Immature natural killer cell (primary cell): ENCODE measurements around the gene MAN2A1. TPM values are rescaled to one million over a fixed set of nuclear protein-coding genes. Genes with fewer than 3 reads are reported as not detected.

Experiments used
- DNase-seq, 3 donors: peaks; one replicate each; pipeline ENCODE4 v3.0.0; 2022; ENCODE audit warnings: mixed read lengths in 1 of 3
- H3K27ac Mint-ChIP-seq, 6 donors: one replicate each; pipeline ENCODE4 v1.8.0; 2020; ENCODE audit warnings: mixed read lengths in 6 of 6, mild to moderate bottlenecking in 5 of 6, inconsistent platforms in 4 of 6, moderate library complexity in 3 of 6
- H3K27me3 Mint-ChIP-seq, 3 donors: one replicate each; pipeline ENCODE4 v1.8.0; 2020 to 2021; ENCODE audit warnings: low read depth in 3 of 3, mild to moderate bottlenecking in 3 of 3, mixed read lengths in 3 of 3, moderate library complexity in 3 of 3, inconsistent platforms in 1 of 3
- H3K36me3 Mint-ChIP-seq, 3 donors: one replicate each; pipeline ENCODE4 v1.8.0; 2020; ENCODE audit warnings: mixed read lengths in 3 of 3, inconsistent platforms in 2 of 3, mild to moderate bottlenecking in 2 of 3
- H3K4me1 Mint-ChIP-seq, 2 donors: one replicate each; pipeline ENCODE4 v1.8.0; 2020; ENCODE audit warnings: inconsistent platforms in 2 of 2, mild to moderate bottlenecking in 2 of 2, mixed read lengths in 2 of 2, moderate library complexity in 1 of 2
- H3K4me3 Mint-ChIP-seq, 5 donors: one replicate each; pipeline ENCODE4 v1.8.0; 2020; ENCODE audit warnings: mild to moderate bottlenecking in 5 of 5, mixed read lengths in 5 of 5, inconsistent platforms in 3 of 5, moderate library complexity in 3 of 5
- H3K9me3 Mint-ChIP-seq, 6 donors: one replicate each; pipeline ENCODE4 v1.8.0; 2020; ENCODE audit warnings: mild to moderate bottlenecking in 6 of 6, mixed read lengths in 6 of 6, inconsistent platforms in 4 of 6, moderate library complexity in 3 of 6
- polyA plus RNA-seq, 3 donors: library from polyadenylated mRNA; unstranded; fragments of 300-500 nt; fragmentation: Illumina TruSeq; gene quantifications; one replicate each; pipeline ENCODE4 v1.2.3, GENCODE V29; 2021

Gene MAN2A1
- polyA plus RNA-seq, 3 donors from 2014 or later: 12.4 to 18.1 (median 14.4) TPM

DNA sequence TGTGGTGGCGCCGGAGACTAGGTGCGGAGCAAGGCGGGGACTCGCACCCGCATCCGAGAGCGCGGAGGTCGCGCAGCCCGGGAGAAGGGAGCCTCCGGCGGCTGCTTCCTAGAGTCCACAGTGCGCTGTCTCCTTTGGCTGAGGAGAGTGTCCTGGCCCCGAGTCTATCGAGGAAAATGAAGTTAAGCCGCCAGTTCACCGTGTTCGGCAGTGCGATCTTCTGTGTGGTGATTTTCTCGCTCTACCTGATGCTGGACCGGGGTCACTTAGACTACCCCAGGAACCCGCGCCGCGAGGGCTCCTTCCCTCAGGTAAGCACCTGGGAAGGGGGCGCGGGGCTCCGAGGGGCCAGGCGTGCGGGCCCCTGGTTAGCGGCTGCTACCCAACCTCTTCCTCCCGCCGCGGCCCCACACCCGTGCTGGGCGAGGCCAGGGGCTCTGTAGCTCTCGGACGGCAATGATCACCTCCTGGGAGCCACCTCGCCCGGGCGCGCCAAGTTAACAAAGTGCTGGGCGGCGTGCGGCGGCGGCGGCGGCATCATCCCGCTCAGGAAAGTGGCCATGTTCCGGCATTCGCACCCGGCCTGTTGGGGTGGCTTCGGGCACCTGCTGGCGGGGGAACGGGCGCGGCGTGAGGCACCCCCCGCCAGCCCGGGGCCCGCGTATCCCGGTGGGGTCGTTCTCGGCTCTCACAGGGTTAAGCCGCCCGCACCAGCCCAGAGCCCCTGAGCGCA is 681 bp downstream of the MAN2A1 start:
- Mint-ChIP-seq H3K27ac (peak overlapping the region; percentile 89 to 92 (median 90)), H3K4me3 (peak overlapping the region; percentile 88 to 92 (median 90)), H3K9me3 (no peaks in the 10 kb centered on the region), H3K4me1 (peaks cover 51 to 59% of the 10 kb centered on the region in 2 donors), H3K27me3 (peaks cover 0 to 20% (median 1%) of the 10 kb centered on the region in 3 donors), H3K36me3 (no peaks in the 10 kb centered on the region)
- peak in 1 of 3 donors; percentile 44 for DNase-seq

DNA sequence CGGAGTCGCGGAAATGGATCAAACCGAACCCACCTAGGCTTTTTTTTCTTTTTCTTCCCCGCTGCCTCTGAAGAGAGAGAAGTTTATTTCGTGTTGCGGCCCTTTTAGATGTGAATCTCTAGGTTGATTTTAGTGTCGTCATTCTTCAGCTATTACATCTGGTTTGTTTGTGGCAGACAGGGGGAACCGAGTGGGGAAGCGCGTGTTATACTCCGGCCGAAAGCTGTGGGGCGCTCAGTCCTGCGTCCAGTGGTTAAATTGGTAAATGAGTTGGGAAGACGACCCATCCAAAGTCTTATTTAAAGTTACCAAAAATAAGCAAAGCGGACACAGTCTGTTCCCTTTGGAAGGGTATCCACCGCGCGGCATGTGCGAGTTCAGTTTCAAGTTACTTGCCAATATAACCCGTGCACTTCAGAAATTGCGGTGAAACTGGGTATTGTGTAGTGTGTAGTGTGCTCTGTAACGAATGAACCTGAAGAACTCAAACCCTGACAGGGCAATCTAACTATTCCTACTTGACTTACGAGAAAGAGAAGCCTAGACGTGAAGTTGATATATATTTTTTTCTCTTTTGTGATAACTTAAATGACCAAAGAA is 1.3 kb downstream of the MAN2A1 start:
- peak overlapping the region; percentile 89 to 92 (median 90) for H3K27ac Mint-ChIP-seq
- H3K9me3 Mint-ChIP-seq: no peaks in the 10 kb centered on the region
- no peaks in the 10 kb centered on the region for H3K36me3 Mint-ChIP-seq
- DNase-seq: peak; percentile 62 to 67 (median 65)
- H3K4me3 Mint-ChIP-seq: peak overlapping the region; percentile 88 to 92 (median 90)
- H3K27me3 Mint-ChIP-seq: peaks cover 0 to 18% (median 0%) of the 10 kb centered on the region in 3 donors
- peaks cover 58 to 66% of the 10 kb centered on the region in 2 donors for H3K4me1 Mint-ChIP-seq

DNA sequence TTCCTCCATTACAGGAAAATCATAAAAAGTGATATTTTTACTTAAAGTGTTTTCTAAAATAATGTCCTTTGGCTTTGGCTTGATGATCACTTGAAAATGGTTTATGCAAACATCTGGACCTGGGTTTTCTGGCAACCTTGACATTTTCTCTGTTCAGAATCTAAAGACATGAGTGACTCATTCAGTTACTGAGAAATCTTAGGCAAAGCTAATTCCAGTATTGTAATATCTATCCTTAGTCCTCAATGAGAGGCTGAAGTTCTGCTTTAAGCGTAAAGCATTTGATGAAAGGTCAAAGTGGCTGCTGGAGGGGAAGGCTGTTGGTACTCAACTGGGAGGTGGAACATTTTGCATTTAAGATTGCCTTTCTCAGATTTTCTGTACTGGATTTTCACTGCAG is 2.3 kb downstream of the MAN2A1 start:
- peak overlapping the region in 4 of 6 donors; percentile 3 to 91 (median 52) for H3K27ac Mint-ChIP-seq
- peaks cover 0 to 18% (median 0%) of the 10 kb centered on the region in 3 donors for H3K27me3 Mint-ChIP-seq
- H3K9me3 Mint-ChIP-seq: no peaks in the 10 kb centered on the region
- H3K36me3 Mint-ChIP-seq: no peaks in the 10 kb centered on the region
- peaks cover 67 to 75% of the 10 kb centered on the region in 2 donors for H3K4me1 Mint-ChIP-seq
- peak overlapping the region; percentile 62 to 92 (median 90) for H3K4me3 Mint-ChIP-seq
- no peak for DNase-seq

DNA sequence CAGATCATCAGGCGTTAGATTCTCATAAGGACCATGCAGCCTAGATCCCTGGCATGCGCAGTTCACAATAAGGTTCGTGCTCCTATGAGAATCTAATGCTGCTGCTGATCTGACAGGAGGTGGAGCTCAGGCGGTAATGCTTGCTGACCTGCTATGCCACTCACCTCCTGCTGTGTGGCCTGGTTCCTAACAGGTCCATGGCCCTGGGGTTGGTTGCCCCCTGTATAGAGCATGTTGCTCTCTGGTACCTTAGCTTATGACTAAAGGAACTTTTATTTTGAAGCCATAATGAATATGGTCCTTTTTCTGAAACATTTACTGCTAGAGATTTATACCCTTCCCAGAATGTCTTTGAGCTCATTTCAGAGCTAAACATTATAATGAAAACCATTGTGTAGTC is 3.1 kb downstream of the MAN2A1 start:
- Mint-ChIP-seq H3K4me1 (peaks cover 75 to 82% of the 10 kb centered on the region in 2 donors), H3K9me3 (no peaks in the 10 kb centered on the region), H3K4me3 (peak overlapping the region; percentile 0 to 92 (median 30)), H3K27me3 (peaks cover 0 to 16% (median 0%) of the 10 kb centered on the region in 3 donors), H3K27ac (peak overlapping the region in 5 of 6 donors; percentile 2 to 60 (median 29)), H3K36me3 (no peaks in the 10 kb centered on the region)
- no peak for DNase-seq

DNA sequence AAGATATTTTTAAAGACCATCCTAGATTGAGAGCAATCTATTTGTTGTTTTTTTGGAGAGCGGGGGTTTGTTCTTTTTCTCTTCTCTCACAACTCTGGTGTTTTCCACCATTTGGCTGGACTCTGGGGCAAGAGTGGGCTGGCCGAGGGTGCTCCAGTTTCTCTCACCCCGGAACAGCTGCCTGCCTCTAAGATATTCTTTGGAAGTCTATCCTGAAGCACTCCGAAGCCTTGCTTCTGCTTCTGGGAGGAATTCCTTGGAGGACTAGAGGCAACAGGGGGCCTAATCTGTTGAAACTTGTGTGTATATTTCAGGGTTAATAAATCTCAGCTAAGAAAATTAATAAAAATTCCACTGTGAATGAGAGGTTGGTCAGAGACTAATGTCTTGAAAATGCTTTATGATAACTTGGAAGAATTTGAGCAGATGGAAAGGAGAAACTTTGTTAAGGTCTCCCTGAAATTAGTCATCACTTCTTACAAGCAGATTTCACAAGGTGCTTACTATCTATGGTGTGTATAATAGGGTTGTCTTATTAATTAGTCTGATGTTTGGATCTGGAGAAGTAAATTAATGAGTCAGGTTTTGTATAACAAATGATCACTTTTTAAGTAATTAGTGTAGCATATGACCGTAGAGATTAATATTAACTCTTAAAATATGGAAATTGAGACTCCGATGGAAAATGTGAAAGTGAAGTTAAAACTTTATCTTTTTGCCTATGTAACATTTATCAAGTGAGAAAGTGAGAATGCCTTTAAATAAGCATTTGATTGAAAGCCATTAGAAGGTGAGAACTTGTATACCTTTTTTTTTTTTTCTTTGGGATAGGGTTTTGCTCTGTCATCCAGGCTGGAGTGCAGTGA is 4.0 kb downstream of the MAN2A1 start:
- no peaks in the 10 kb centered on the region for H3K36me3 Mint-ChIP-seq
- peaks cover 80 to 84% of the 10 kb centered on the region in 2 donors for H3K4me1 Mint-ChIP-seq
- H3K4me3 Mint-ChIP-seq: no peak overlapping the region
- H3K27ac Mint-ChIP-seq: peak overlapping the region; percentile 7 to 91 (median 44)
- peaks cover 0 to 8% (median 0%) of the 10 kb centered on the region in 3 donors for H3K27me3 Mint-ChIP-seq
- DNase-seq: no peak
- H3K9me3 Mint-ChIP-seq: no peaks in the 10 kb centered on the region

DNA sequence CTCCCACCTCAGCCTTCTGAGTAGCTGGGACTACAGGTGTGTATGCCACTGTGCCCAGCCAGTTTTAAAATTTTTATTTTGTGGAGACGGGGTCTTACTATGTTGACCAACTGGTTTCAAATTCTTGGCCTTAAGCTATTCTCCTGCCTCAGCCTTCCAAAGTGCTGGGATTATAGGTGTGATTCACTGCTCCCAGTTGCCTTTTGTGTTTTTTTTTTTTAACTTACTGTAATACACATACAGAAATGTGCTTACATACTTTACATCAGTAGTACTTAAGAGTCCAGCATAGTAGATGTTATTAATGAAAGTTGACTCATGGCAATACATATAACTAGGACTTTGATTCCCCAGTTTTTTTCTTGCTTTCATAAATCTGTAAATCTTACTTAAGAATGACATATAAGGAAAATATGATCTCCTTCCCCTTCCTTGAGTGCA is 4.7 kb downstream of the MAN2A1 start:
- H3K9me3 Mint-ChIP-seq: no peaks in the 10 kb centered on the region
- peaks cover 0 to 7% (median 0%) of the 10 kb centered on the region in 3 donors for H3K27me3 Mint-ChIP-seq
- H3K36me3 Mint-ChIP-seq: no peaks in the 10 kb centered on the region
- peaks cover 82 to 88% of the 10 kb centered on the region in 2 donors for H3K4me1 Mint-ChIP-seq
- no peak for DNase-seq
- peak overlapping the region in 4 of 5 donors; percentile 42 to 73 (median 52) for H3K4me3 Mint-ChIP-seq
- peak overlapping the region; percentile 42 to 91 (median 86) for H3K27ac Mint-ChIP-seq

DNA sequence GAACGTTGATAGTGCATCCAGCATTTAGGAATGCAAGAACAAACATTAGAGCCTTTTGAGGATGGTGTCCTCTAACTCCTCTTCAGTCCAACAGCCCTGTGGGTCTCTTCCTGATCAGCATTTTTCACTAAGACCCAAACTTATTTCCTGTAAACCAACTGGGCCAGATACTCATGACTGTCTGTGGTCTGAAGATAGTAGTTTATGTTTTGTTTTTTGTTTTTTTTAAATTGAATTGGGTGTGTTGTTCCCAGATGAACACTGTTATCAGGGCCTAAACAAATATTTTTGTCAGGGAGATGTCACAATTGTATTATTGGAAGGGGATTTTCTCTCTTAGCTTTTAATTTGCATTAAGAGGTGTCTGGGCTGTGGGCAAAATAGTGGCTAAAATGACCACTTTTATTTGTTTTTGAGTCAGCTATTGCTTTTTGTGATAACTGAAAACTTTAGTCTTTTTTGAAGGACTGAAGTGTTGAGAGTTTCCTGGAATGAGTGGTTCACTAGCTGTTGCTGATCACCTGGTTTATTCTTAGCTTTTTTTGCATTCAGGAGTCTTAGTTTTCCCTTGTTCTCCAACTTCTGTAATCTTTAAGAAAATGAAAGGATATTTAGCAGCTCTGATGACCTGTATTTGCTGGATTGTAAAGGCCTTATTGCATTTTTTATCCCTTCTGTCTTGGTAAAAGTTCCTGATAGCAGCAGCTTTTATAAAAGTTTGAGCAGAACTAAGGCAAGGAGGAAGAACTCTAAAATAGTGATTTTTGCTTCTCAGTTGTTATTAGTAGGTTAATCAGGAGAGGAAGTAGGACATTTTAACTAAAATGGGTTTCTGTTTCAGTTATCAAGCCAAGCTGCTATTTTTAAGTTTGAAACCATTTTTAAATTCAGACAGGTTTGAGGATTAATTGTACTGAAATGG is 5.5 kb downstream of the MAN2A1 start:
- H3K27ac Mint-ChIP-seq: peak overlapping the region; percentile 71 to 91 (median 86)
- peaks cover 0 to 5% (median 0%) of the 10 kb centered on the region in 3 donors for H3K27me3 Mint-ChIP-seq
- peaks cover 86 to 96% of the 10 kb centered on the region in 2 donors for H3K4me1 Mint-ChIP-seq
- no peak for DNase-seq
- peak overlapping the region; percentile 42 to 73 (median 57) for H3K4me3 Mint-ChIP-seq
- H3K9me3 Mint-ChIP-seq: no peaks in the 10 kb centered on the region
- H3K36me3 Mint-ChIP-seq: no peaks in the 10 kb centered on the region

DNA sequence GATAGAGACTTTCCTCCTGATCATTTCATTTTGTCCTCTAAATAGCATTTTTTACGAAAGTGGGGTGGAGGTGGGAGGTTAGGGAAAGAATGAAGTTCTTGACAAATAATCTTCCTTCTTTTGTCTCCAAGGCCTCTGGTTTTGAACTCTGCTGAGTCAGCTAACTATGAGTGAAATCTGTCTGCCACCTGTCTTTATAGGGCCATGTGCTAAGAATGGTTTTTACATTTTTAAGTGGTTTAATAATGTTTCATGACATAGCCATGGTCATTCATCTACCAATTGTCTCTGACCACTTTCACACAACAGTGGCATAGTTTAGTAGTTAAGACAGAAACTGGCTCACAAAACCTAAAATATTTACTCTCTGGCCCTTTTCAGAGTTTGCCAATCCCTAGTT is 7.6 kb downstream of the MAN2A1 start:
- H3K27ac Mint-ChIP-seq: peak overlapping the region in 3 of 6 donors; percentile 30 to 58 (median 42)
- DNase-seq: no peak
- H3K4me3 Mint-ChIP-seq: no peak overlapping the region
- H3K36me3 Mint-ChIP-seq: no peaks in the 10 kb centered on the region
- H3K4me1 Mint-ChIP-seq: peaks cover 88 to 98% of the 10 kb centered on the region in 2 donors
- no peaks in the 10 kb centered on the region for H3K27me3 Mint-ChIP-seq
- H3K9me3 Mint-ChIP-seq: no peaks in the 10 kb centered on the region

DNA sequence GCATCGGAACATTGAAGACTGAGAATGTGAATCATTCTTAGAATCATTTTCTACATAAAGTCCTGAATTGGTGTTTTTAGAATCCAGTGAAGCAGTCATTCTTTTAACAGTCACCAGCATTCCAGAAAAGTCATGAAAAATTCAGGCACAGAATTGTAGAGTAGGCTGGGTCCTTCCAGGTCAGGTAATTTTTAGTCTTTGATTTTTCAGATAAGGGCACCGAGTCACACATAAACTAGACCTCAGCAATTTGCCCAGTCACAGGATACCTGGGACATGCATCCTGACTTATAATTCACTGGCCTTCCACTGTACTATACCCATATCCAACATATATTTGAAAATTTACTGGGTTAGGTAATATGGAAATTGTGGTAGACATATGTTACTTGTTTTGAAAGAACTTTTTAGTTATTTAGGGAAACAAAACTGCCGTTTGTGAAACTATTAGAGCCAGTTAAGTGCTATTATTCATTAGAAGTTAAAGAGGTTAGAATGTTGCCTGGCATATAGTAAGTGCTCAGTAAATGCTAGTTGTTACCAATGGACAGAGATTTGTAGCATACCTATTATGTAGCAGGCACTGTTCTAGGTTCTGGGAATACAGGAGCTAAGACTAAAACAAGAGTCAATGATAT is 10.9 kb downstream of the MAN2A1 start:
- no peak for DNase-seq
- Mint-ChIP-seq H3K27ac (no peak overlapping the region), H3K36me3 (no peaks in the 10 kb centered on the region), H3K4me3 (no peak overlapping the region), H3K27me3 (peaks cover 0 to 2% (median 0%) of the 10 kb centered on the region in 3 donors), H3K9me3 (no peaks in the 10 kb centered on the region), H3K4me1 (peaks cover 80 to 92% of the 10 kb centered on the region in 2 donors)

DNA sequence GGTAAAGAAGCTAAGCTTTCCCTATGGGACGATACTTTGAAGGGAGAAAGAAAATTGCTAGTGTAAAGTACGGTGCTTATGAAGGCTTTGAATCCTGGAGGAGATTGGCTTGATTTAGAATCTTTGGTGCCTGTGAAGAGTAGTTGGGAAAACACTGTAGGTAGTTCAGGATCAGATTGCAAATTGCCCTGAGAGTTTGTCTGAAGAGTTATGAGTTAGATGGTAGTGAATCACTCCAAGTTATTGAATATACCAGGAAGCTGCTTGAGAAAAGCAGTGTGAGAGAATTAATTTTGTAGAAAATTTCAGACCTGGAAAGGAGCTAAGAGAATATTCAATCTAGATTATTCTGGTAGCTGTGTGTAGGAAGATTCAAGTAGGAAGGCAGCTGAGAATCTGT is 11.5 kb downstream of the MAN2A1 start:
- Mint-ChIP-seq H3K36me3 (no peaks in the 10 kb centered on the region), H3K27ac (no peak overlapping the region), H3K4me3 (no peak overlapping the region)

DNA sequence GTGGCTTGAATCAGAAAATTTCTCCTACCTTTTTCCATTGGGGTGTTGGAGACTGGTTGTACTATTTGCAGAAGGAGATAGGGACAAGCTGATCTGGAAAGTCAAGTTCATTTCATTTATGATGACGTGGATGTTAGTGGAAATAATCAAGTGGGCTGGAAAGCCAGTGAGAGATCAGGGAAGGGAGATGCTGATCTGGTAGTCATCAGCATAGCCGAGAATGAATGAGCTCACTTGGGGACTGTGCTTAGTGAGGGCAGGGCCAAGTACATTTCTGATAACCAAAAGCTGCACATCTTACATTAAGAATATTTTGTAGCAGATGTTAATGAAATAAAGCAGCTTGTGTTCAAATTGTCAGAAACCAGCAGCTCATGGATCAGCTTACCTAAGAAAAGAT is 12.1 kb downstream of the MAN2A1 start:
- Mint-ChIP-seq H3K4me1 (peaks cover 72 to 92% of the 10 kb centered on the region in 2 donors), H3K36me3 (no peaks in the 10 kb centered on the region), H3K9me3 (no peaks in the 10 kb centered on the region), H3K4me3 (no peak overlapping the region), H3K27ac (no peak overlapping the region), H3K27me3 (peaks cover 0 to 2% (median 0%) of the 10 kb centered on the region in 3 donors)
- no peak for DNase-seq

More for the DNA sequence above, 11.5 kb downstream of the MAN2A1 start:
- Mint-ChIP-seq H3K9me3 (no peaks in the 10 kb centered on the region), H3K27me3 (peaks cover 0 to 2% (median 0%) of the 10 kb centered on the region in 3 donors), H3K4me1 (peaks cover 78 to 92% of the 10 kb centered on the region in 2 donors)
- DNase-seq: no peak

DNA sequence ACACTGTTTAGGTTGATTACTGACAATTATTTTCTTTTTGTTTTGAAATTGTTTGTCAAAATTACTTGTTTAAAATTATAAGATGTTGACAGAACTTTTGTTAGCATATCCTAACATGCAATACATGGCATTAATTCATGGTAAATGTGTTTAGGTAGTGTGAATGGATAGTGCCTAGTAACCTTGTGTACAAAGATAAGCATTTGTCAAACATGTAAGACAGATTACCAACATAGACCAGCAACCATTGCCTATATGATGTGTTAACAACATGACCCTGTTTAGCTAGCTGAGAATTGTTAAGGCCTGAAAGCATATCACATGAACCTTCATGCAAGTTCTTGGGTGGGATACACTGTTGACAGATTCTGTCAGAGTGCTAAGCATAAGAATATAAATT is 13.4 kb downstream of the MAN2A1 start:
- H3K9me3 Mint-ChIP-seq: no peaks in the 10 kb centered on the region
- H3K4me1 Mint-ChIP-seq: peaks cover 67 to 93% of the 10 kb centered on the region in 2 donors
- peaks cover 0 to 2% (median 0%) of the 10 kb centered on the region in 3 donors for H3K27me3 Mint-ChIP-seq
- H3K4me3 Mint-ChIP-seq: no peak overlapping the region
- H3K27ac Mint-ChIP-seq: no peak overlapping the region
- H3K36me3 Mint-ChIP-seq: no peaks in the 10 kb centered on the region
- DNase-seq: no peak
